Astrocyte (in vitro differentiated cells and primary cell): ENCODE results near the gene RBM20.

Experiments used
- CTCF ChIP-seq: IDR thresholded peaks from 2 replicates; pipeline ENCODE4 v1.5.1; 2011; ENCODE audit warnings: low read depth, mild to moderate bottlenecking, inconsistent platforms, low read length, moderate library complexity; ENCODE audit not compliant: insufficient read depth
- EZH2 ChIP-seq: IDR thresholded peaks from 2 replicates; pipeline ENCODE4 v1.6.1; 2012; ENCODE audit warnings: mild to moderate bottlenecking, low read length, inconsistent platforms; ENCODE audit not compliant: insufficient read depth

GRCh38 chr10:110793886-110794285 is 149.8 kb downstream of the RBM20 start:
- TF ChIP-seq CTCF (no peak), EZH2 (no peak)
